ENCODE measurements around the gene XIRP2.
"Not testable (repeated sequence)": the region's sequence is repeated elsewhere in the genome, so short reads cannot be mapped to it uniquely, and the experiment has no call there.

XIRP2 gene

DNA sequence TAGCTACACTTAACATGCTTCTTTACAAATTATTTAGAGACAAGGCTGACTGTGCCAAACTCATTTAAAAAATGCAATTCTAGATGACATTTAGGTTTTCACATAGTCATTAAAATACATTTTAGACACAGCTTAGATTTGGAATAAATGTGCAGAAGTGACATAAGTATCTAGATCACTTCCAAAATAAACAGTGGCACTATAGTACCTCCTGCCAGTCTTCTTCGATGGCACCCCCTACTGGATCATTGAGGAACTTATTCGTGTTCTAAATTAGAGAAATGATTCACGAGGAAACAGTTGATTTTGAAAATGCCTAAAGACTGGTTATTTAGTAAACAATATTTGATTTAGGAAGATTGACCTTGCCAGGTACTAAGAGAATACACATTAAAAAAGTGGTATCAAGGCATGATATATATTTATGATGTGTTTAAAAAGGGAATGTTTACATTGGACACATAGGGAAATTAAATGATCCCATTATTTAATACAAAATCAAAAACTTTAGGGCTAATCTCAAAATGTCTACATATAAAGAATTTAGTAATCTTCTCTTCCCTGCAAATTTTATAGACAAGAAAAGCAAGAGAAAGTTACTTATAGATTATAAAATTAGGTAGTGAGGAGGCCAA is 323.9 kb downstream of the XIRP2 start:
- DNase-seq: peak; percentile 21

DNA sequence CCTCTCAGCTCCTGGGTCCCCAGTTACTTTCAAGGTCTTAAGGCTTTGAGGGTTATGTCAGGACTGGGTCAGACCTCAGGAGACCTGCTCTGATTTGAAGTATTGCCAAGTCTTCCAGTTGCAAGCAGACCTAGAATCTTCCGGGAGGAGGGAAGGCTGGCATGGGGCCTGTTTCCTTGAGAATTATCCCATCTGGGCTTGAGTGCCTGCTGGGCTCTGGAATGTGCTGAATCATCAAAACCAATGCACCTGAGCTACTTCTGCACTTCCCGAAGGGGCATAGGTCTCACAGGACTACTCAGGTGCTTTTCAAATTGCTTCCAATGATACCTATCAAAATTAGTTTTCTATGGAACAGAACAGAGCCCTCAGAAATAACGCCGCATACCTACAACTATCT is 327.3 kb downstream of the XIRP2 start:
- no peak for DNase-seq

- no peak for DNase-seq
Observed at GRCh38 chr2:167237478-167237877, 349.2 kb downstream of the XIRP2 start.

GRCh38 chr2:167240671-167241070 is 352.4 kb downstream of the XIRP2 start:
- no peak for DNase-seq

- no peak for DNase-seq
Observed at GRCh38 chr2:167249197-167249596, 360.9 kb downstream of the XIRP2 start.

DNA sequence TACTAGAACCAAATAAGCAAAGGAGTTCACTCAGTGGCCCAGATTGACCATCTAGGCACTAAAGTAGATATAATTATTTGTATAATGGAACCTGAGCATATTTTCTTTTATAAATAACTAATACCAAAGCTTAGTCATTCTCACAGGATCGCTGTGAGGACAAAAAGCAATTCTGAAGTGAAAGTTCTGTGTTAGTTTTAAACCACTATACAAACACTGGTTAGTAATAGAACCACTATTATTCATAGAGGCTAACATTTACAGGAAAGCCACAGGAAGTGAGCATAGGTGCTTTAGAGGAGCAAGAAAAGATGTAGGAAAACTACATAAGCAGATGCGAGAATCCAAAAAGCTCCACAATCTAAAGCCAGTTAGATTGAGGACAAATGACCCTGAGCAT is 364.7 kb downstream of the XIRP2 start:
- DNase-seq: no peak

DNA sequence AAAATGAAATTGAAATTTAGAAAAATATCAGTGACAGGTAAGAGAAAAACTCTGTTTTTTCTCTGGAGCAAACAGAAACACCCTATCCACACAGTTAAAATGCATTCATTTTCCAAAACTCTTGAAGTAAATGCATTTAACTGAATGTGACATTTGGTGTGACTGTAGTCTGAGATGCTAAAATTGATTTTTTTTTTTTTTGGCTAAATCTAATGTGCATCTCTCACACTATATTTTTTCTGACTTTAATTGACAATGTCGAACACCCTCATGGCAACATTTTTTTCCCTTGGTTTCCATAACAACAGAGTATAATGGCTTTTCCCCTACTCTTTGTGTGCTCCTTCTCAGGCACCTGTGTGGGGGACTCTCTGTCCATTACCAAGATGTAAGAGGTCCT is 366.4 kb downstream of the XIRP2 start:
- no peak for DNase-seq

- DNase-seq: no peak
Observed at GRCh38 chr2:167258712-167259111, 370.4 kb downstream of the XIRP2 start.

GRCh38 chr2:167264380-167264779 is 376.1 kb downstream of the XIRP2 start:
- no peak for DNase-seq

DNA sequence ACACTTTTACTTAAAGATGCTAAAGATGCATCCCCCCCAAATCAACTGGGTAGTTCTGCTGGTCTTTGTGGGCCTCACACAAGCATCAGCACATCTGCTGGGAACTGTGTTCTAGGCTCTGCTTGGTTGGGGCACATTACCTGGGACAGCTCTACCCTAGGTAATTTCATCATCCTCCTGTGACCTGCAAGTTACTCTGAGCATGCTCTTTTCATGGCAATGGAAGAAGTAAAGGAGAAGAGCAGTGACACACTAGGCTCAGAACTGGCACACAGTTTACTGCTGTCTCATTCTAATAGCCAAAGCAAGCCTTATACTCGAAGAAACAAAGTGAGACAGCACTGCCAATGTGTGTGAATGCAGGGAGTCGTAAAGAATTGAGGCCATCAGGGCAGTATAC is 376.7 kb downstream of the XIRP2 start:
- DNase-seq: no peak

- DNase-seq: no peak
Observed at GRCh38 chr2:167265722-167266121, 377.4 kb downstream of the XIRP2 start.

GRCh38 chr2:167268245-167268644 is 380.0 kb downstream of the XIRP2 start:
- DNase-seq: not testable (repeated sequence)

GRCh38 chr2:167271932-167272331 is 383.7 kb downstream of the XIRP2 start:
- DNase-seq: no peak

- DNase-seq: no peak
Observed at GRCh38 chr2:167275046-167275445, 386.8 kb downstream of the XIRP2 start.

GRCh38 chr2:167279810-167280209 is 391.5 kb downstream of the XIRP2 start:
- DNase-seq: no peak

DNA sequence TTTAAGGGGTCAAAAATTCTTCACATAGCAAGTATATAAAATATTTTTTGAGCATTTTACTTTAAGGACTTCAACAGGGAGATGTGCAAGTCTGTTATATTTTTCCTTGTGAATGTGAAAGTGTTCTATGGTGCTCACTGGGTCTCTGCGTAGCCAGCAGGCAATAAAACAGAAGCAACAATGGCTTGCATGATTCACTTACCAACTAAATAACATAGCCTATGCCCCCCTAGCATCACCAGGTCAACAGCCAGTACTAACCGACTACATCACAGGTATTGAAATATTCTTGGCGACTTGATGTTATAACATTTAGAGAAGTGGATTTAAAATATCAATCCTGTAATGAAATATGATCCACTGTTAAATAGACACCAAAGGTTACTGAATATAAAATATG is 398.9 kb downstream of the XIRP2 start:
- DNase-seq: no peak

- no peak for DNase-seq
Observed at GRCh38 chr2:167289651-167290410, 401.6 kb downstream of the XIRP2 start.

- peak; percentile 82 for DNase-seq
Observed at GRCh38 chr2:167292430-167293171, 404.3 kb downstream of the XIRP2 start, which contains the start of gene B3GALT1. B3GALT1 (plus strand) TSS chr2:167293001.

- no peak for DNase-seq
Observed at GRCh38 chr2:167293172-167293781, 405.0 kb downstream of the XIRP2 start.

DNA sequence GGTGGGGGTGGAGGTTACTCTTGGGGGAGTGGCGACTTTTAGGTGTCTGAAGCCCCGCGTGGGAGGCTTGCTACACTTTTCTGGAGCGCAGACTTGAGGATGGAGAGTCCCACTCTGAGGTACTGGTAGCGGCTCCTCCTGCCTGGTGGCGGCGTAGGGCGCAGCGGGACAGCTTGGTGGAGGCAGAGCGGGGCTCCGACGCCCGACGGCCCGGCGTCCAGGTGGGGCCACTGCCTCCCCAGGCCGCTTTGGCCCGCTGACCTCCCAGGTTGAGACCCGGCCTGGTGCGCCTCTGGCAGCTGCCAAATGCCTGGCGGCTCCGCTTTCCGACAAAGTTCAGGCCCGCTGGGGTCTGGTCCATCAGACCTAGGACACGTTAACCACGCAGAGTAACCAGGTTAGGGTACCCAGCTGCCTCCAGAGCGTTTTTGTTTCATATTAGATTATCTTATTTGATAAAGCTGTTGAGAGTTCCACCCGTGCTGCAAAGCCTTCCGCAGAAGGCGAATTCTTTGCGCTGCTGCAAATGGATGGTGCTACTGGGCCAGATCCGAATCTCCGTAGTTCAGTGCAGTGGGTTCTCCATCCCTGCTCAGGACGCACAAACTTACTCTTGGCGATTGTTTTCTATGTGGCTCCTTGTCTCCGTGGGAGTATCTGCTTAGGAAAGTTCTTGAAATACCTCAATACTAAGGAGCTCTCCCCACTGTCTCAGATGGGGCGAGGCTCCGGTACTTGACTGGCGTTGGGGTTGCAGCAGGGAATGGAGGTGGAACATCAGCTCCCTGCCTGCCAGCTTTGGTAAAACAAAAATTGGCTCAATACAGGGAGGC is 405.9 kb downstream of the XIRP2 start:
- no peak for DNase-seq

DNA sequence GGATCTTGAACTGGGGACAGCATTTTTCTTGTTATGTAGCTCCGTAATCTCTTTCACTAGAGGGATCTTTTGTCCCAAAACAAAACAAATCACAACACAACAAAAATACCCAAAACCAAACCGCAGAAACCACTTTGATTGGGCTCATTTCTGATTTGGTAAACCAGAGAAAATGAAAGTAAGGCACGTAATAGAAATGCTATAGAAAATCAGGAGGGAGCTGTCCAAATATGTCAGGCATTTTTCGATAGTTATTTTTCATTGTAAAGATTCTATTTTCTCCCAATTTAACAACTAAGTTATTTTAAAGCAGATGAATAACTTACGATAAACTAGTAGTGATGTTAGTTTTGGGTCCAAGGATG is 406.5 kb downstream of the XIRP2 start:
- DNase-seq: no peak

- no peak for DNase-seq
Observed at GRCh38 chr2:167297292-167297691, 409.0 kb downstream of the XIRP2 start.

GRCh38 chr2:167298017-167298416 is 409.7 kb downstream of the XIRP2 start:
- DNase-seq: no peak

Data from NCI-H1092 (cell line).